ENCODE data around the gene GHR. TPM values are rescaled to one million over a fixed set of nuclear protein-coding genes. Genes with fewer than 3 reads are reported as not detected.

The GHR gene
- polyA plus RNA-seq, 1 donor from 2014 or later = 0.31 TPM

GRCh38 chr5:42514754-42515153, 91.5 kb downstream of the GHR start:
- Histone ChIP-seq H3K9me3 (ENCODE audit: low read length) (no peaks in the 10 kb centered on the region), H3F3A (ENCODE audit: insufficient read depth, low read length, poor library complexity, severe bottlenecking) (no peaks in the 10 kb centered on the region), H3K4me3 (ENCODE audit: low read length) (no peak overlapping the region), H3K9me2 (ENCODE audit: insufficient read depth, low read length) (no peaks in the 10 kb centered on the region), H3K36me3 (ENCODE audit: insufficient read depth, low read length) (no peaks in the 10 kb centered on the region), H3K9ac (ENCODE audit: low read length) (no peak overlapping the region), H3K27me3 (ENCODE audit: insufficient read depth, low read depth, low read length) (no peaks in the 10 kb centered on the region), H3K4me2 (ENCODE audit: low read length) (no peak overlapping the region), H2AFZ (ENCODE audit: low read depth, low read length) (no peak overlapping the region), H3K79me2 (replicated peaks; ENCODE audit: insufficient read depth, low read length) (no peaks in the 10 kb centered on the region), H3K27ac (ENCODE audit: low read length) (no peak overlapping the region), H4K20me1 (ENCODE audit: insufficient read depth) (no peaks in the 10 kb centered on the region)
- no peak for TF ChIP-seq MXI1 (conservative IDR thresholded peaks at IDR 0.05; ENCODE audit: poor library complexity, severe bottlenecking)
- TF ChIP-seq, protein P1, sequence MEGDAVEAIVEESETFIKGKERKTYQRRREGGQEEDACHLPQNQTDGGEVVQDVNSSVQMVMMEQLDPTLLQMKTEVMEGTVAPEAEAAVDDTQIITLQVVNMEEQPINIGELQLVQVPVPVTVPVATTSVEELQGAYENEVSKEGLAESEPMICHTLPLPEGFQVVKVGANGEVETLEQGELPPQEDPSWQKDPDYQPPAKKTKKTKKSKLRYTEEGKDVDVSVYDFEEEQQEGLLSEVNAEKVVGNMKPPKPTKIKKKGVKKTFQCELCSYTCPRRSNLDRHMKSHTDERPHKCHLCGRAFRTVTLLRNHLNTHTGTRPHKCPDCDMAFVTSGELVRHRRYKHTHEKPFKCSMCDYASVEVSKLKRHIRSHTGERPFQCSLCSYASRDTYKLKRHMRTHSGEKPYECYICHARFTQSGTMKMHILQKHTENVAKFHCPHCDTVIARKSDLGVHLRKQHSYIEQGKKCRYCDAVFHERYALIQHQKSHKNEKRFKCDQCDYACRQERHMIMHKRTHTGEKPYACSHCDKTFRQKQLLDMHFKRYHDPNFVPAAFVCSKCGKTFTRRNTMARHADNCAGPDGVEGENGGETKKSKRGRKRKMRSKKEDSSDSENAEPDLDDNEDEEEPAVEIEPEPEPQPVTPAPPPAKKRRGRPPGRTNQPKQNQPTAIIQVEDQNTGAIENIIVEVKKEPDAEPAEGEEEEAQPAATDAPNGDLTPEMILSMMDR (IDR thresholded peaks at IDR 0.05; ENCODE audit: poor library complexity, severe bottlenecking) = no peak
- no peak for TF ChIP-seq EZH2 (IDR thresholded peaks at IDR 0.05; ENCODE audit: borderline replicate concordance, insufficient read depth, low read length, poor library complexity, severe bottlenecking)
- no peak for TF ChIP-seq SMC3 (conservative IDR thresholded peaks at IDR 0.05; ENCODE audit: poor library complexity)
- TF ChIP-seq POLR2AphosphoS5 (IDR thresholded peaks at IDR 0.05) = no peak
- TF ChIP-seq EP300 (conservative IDR thresholded peaks at IDR 0.05; ENCODE audit: poor library complexity, severe bottlenecking) = no peak
- no peak for TF ChIP-seq RAD21 (conservative IDR thresholded peaks at IDR 0.05)
- no peak for TF ChIP-seq REST (IDR thresholded peaks at IDR 0.05; ENCODE audit: borderline replicate concordance)

- H3K27ac ChIP-seq (ENCODE audit: low read length) = no peak overlapping the region
- H2AFZ ChIP-seq (ENCODE audit: low read depth, low read length) = no peak overlapping the region
- H4K20me1 ChIP-seq (ENCODE audit: insufficient read depth) = no peaks in the 10 kb centered on the region
- no peak overlapping the region for H3K4me3 ChIP-seq (ENCODE audit: low read length)
- H3K4me2 ChIP-seq (ENCODE audit: low read length) = no peak overlapping the region
- no peaks in the 10 kb centered on the region for H3K9me2 ChIP-seq (ENCODE audit: insufficient read depth, low read length)
- no peaks in the 10 kb centered on the region for H3F3A ChIP-seq (ENCODE audit: insufficient read depth, low read length, poor library complexity, severe bottlenecking)
- H3K36me3 ChIP-seq (ENCODE audit: insufficient read depth, low read length) = no peaks in the 10 kb centered on the region
- H3K79me2 ChIP-seq (replicated peaks; ENCODE audit: insufficient read depth, low read length) = no peaks in the 10 kb centered on the region
- H3K9ac ChIP-seq (ENCODE audit: low read length) = no peak overlapping the region
- H3K9me3 ChIP-seq (ENCODE audit: low read length) = no peaks in the 10 kb centered on the region
- no peaks in the 10 kb centered on the region for H3K27me3 ChIP-seq (ENCODE audit: insufficient read depth, low read depth, low read length)
- TF ChIP-seq MXI1 (conservative IDR thresholded peaks at IDR 0.05; ENCODE audit: poor library complexity, severe bottlenecking) = no peak
- TF ChIP-seq, protein P1 (IDR thresholded peaks at IDR 0.05; ENCODE audit: poor library complexity, severe bottlenecking) = no peak
- no peak for TF ChIP-seq RAD21 (conservative IDR thresholded peaks at IDR 0.05)
- no peak for TF ChIP-seq POLR2AphosphoS5 (IDR thresholded peaks at IDR 0.05)
- no peak for TF ChIP-seq TAF1 (IDR thresholded peaks at IDR 0.05; ENCODE audit: low read depth)
- TF ChIP-seq EP300 (conservative IDR thresholded peaks at IDR 0.05; ENCODE audit: poor library complexity, severe bottlenecking) = no peak
- no peak for TF ChIP-seq EZH2 (IDR thresholded peaks at IDR 0.05; ENCODE audit: borderline replicate concordance, insufficient read depth, low read length, poor library complexity, severe bottlenecking)
- no peak for TF ChIP-seq SMC3 (conservative IDR thresholded peaks at IDR 0.05; ENCODE audit: poor library complexity)
- no peak for TF ChIP-seq REST (IDR thresholded peaks at IDR 0.05; ENCODE audit: borderline replicate concordance)
Observed at GRCh38 chr5:42515504-42515903, 92.3 kb downstream of the GHR start.

Data from neural cell (in vitro differentiated cells).